Caki2 (cell line): ENCODE measurements around the gene RASSF4. TPM values are rescaled to one million over a fixed set of nuclear protein-coding genes. Genes with fewer than 3 reads are reported as not detected.

Experiments used
- DNase-seq: peaks from one replicate; pipeline ENCODE4 v3.0.0-alpha.2; 2015; ENCODE audit warnings: low read depth
- in situ Hi-C: cut with HindIII; loops from 2 replicates; pipeline ENCODE4 v1.10.0; 2016; ENCODE audit warnings: low sequenced_read_pairs, low pct_unique_long_range_greater_than_20kb, mixed read lengths
- total RNA-seq: library from RNA; depleted of rRNA; stranded (reverse); fragments of >200 nt; shearing (Covaris generic); gene quantifications from 2 replicates; pipeline ENCODE4 v1.2.3, GENCODE V29; 2014; ENCODE audit warnings: low replicate concordance

The RASSF4 gene
- total RNA-seq, 1 experiment from 2014 or later, result 2.9 TPM

DNA sequence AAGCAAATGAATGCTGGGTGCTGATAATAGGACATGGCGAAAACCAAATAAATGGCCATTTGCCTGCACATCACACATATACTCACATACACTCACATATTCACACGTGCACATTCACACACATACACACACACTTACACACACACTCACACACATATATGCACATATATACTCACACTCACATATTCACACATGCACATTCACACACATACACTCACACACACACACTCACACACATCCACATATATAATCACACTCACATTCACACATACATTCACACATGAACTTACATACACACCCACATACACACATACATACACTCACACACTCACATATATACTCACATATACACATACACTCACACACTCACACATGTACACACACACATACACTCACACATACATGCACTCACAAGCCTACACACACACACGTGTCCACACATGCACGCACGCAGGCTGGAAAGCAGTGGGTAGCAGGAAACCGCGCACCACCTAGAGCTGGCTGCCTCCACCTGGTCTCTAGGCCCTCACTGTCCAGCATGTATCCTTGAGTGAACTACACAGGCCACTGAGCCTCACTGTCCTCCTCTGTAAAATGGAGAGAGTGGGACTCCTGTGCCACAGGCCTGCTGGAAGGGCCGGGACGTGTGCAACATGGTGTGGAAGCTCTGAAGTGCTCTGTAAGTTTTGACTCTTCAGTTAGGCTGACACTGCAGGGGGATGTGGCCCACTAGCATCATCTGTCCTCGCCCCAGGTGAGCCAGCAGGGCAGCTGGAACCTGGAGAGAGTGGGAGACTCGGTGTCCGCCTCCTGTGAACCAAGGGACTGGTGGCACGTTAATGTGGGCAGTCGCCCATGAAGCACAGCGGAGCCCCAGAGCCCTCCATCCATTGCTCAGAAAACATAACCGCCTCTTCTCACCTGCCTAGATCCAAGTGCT, 33.5 kb upstream of the RASSF4 start:
- in situ Hi-C loops, result no loop called here
- no peak for DNase-seq

DNA sequence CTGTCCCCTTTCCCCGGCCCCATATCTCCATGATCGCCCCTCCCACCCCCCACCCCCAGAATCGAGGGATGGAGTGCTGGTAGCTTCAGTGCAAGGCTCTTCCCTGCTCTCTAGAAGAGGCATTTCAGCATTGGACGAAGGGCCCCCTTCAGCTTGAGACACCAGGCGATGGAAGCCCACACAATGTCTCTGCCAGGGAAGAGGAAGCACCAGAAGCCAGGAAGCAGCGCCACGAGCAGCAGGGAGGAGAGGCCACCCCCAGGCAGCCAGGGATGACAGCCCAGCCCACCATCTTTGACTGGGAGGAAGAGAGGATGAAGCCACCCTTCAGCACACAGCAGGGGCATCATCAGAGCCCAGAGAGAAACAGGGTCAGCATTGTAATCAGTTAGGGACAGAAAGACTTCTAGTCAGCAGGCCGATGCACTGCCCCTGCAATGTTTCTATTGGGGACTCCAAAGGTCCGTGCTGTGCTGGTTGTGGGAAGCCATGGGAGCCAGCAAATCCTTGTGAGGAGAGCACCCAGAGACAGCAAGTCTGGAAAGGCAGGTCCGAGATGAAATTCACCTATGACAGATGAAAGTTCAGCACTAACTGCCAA, 32.8 kb upstream of the RASSF4 start:
- in situ Hi-C loops, result no loop called here
- no peak for DNase-seq

DNA sequence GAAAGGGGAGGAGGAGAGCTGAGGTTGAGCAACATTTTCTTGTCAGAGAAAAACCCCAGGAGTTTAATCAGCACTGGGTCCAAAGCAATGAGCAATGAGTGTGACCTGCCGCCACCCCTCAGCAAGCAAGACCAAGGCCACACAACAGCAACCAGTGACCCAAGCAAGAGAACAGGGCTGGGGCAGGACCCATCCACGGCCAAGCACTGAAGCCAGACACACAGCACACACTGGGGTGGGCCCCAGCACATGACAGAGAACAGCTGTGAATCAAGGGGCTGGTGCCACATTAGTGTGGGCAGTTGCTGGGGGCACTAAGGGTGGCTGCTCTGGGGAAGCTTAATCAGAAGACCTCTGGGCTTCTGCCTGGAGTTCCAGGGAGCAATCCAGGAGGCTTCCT, 32.2 kb upstream of the RASSF4 start:
- no peak for DNase-seq
- in situ Hi-C loops, result no loop called here

DNA sequence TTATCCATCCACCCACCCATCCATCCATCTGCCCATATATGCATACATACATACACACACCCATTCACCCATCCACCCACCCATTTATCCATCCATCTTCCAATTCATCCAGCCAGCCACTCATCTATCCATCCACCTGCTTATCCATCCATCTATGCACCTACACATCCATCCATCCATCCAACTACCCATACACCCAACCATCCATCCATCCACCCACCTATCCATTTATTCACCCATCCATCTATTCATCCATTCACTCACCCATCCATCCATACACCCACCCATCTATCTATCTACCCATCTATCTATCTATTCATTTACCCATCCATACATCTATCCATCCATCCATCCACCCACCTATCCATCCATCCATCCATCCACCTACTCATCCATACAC, 31.1 kb upstream of the RASSF4 start:
- in situ Hi-C loops, result no loop called here
- DNase-seq, result no peak

DNA sequence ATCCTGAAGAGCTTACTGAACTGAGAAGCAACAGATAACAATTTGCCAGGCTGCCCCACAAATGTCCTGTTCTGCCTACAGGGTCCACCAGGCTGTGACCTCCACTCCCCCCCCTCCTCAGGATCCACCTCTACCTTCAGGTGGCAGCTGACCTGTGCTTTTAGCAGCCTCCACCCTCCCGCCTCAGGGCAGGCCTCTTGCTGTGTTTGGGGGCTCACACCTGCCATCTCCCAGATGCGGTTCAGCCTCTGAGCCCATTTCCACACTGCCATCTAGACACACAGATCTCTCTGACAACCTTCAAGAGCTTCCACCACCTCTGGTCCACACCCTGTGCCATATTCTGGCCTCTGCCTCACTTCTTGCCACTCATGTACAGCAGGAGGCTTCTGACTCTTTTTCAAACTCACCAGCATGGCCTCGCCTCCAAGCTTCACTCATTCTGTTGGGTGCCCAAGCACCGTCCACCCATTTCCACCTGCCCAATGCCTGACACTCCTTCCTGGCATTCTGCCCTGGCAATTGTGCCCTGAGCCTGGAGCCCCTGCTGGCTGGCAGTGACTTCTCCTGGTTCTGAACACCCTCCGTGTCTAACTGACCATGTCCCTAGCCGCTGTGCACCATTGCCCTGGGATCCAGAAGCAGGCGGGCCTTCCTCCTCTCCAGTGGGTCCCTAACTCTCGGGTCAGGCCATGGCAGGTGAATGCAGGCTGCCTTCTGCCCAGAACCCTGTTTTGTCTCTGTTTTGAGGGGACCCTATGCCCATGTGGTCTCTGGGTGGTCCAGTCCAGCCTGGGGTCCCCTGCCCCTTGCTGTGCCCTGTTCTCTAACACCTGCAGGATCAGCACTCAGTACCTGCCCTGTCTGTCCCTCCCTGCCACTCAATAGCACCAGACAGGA, 30.0 kb upstream of the RASSF4 start:
- no peak for DNase-seq
- in situ Hi-C loops, result no loop called here

DNA sequence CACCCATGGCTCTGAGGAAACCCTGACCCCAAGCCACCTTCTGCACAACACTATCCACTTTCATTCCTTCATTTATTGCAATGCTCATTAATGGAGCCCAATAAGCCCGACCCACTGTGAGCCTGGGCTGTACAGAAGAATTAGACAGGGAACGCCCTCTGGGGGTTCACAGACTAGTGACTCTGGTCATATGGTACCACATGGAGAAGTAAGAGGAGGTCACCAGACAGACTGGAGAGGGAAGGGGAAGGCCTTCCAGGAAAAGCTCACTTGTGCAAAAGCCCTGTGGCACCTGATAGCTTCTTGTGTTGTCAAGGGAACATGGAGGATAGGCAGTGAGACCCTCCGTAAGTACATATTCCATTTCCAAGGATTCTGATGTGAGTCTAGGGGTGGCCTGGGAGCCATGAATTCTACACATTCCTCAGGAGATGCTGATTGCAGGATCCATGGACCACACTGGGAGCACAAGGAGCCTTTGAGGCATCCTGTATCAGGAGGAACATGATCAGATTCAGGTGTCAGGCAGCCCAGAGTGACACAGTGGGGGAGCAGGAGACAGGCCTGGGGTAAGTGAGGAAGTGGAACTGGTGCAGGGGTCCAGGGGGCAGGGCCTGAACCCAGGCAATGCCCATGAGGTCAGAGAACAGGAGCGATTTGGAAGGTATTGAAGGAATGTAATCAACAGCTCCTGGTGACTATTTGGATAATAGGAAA, 28.5 kb upstream of the RASSF4 start:
- in situ Hi-C loops, result no loop called here
- DNase-seq, result no peak

DNA sequence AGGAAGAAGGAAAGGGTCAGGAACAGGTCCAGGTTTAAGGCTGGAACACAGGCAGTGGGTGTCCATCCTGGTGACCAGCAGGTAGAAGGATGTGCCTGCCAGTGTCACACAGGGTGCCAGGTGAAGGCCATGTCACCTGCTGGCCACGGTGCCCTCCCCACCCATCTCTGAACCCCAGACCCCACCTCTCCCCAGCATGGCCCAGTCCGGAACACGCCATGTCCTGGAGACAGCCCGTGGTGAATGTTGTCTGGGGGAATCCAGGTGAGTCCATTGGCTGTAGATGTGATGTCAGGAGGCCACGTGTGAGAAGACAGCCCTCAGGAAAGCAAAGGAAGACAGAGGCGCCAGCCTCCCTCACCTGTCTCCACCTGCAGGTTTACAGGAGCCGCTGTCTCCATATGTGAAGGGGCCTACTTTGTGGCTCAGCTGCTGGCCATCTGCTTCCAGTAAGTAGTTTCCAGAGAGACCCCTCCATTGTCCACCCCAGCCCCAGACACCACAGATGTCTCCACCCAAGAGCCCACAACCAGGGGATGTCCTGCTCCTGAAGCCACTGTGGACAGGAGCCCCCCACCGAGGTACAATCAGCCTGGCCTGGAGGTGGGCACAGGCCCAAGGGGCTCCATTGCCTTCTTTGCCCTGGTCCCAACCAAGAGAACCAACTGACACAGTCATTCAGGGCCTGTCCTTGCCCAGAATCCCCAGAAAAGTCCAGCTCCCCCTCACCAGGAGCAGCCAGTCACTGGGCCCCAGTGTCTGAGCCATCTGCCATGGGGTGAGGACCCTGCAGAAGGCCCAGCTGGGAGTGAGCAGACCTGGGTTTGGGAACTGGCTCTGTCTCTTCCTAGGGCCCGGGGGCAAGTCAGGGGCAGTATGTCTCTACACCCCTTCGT, 27.7 kb upstream of the RASSF4 start:
- in situ Hi-C loops, result no loop called here
- no peak for DNase-seq

DNA sequence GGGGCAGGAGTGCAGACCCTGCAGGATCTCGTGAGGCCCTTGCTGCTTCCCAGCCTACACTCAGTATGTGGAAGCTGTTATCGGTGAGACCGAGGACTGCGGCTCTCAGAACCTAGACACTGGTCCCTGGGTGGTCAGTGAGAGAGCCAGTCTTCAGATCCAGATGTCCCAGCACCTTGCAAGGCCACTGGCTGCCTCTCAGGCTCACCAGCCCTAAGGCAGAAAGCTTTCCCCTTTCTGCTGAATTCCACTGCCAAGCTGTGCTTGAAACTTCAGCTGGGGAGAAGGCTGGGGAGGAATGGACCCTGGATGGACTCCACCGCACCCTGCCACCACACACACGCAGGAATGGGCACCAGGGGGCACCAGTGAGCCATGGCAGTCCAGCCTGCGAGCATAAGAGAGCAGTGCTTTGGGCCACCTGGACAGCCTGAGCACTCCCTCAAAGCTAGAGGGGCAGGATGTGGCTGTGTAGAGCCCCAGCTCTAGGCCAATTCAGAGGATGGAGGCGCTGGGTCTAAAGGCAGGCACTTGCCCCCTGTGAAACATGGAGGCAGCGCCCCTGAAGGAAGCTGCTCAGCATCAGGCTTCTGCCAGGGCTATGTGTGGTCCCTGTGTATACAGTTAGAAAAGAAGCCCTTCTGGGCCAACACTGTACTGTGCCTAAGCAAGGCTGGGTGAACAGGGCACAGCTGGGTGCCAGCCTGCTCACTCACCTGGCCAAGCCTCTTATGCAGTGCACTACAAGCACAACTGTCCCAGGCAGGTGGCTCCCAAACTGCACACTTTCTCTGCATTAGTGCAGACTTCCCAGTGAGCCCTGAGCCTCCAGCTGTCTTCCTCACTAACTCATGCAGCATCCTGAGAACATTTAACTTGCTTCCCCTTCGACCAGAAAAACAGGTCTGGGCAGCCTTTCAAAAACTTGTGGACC, 26.8 kb upstream of the RASSF4 start:
- peak; percentile 64 for DNase-seq
- in situ Hi-C loops, result no loop called here

DNA sequence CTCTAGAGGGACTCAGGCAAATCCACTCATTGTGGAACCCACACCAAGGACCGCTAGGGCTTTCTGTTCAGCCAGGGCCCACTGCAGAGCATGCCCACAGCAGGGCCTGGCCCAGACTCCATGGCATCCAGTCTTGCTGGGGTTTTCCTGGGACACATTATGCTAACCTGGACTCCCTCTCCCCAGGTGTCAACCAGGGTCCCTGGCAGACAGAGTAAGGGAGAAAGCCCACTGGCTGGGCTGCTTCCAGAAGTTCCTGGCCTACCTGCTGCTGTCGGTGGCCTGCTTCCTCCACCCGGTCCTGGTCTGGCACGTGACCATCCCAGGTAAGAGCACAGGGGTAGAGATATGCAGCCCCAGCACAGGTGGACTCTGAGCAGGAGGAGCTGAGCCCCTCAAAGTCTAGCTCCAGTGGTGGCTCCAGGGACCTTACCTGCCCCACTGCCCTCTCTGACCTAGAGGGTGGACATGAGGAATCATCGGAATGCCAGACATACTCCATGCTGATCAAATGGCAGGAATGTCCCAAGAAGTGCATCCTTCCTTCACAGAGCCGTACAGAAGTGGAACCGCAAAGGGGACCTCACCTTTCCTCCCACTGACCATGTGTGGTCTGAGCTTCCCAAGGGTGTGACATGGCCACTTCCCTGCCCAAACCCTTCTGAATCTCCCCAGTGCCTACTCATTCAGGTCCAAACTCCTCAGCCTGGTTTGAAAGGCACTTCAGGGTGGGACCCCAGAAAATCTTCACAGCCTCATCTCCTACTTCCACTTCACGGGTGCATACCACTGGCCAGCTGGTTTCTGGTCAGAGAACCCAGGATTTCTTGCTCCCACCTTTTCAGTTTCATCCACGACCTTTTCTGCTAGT, 25.9 kb upstream of the RASSF4 start:
- in situ Hi-C loops, result no loop called here
- DNase-seq, result no peak

DNA sequence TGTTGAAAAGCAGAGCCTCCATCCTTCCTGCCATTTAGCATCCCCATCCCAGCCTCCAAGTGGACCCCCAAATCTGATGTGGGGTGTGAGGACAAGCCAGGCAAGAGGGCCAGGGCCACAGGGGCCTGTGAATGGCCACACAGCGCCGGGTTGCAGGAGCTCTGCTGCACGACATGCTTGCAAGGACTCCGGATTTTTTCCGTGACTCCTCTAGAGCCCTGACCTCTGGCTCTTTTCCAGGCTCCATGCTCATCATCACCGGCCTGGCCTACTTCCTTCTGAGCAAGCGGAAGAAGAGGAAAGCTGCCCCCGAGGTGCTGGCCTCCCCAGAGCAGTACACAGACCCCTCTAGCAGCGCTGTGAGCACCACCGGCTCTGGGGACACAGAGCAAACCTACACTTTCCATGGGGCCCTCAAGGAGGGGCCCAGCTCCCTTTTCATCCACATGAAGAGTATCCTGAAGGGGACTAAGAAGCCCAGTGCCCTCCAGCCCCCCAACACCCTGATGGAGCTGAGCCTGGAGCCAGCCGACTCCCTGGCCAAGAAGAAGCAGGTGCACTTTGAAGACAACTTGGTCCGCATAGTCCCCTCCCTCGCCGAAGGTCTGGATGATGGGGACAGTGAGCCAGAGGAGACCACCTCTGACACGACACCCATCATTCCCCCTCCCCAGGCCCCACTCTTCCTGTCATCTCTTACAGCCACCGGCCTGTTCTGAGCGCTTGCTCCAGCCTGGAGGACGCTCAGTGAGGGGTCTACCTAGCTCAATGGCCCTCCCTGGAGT, 25.0 kb upstream of the RASSF4 start:
- DNase-seq, result no peak
- in situ Hi-C loops, result no loop called here

DNA sequence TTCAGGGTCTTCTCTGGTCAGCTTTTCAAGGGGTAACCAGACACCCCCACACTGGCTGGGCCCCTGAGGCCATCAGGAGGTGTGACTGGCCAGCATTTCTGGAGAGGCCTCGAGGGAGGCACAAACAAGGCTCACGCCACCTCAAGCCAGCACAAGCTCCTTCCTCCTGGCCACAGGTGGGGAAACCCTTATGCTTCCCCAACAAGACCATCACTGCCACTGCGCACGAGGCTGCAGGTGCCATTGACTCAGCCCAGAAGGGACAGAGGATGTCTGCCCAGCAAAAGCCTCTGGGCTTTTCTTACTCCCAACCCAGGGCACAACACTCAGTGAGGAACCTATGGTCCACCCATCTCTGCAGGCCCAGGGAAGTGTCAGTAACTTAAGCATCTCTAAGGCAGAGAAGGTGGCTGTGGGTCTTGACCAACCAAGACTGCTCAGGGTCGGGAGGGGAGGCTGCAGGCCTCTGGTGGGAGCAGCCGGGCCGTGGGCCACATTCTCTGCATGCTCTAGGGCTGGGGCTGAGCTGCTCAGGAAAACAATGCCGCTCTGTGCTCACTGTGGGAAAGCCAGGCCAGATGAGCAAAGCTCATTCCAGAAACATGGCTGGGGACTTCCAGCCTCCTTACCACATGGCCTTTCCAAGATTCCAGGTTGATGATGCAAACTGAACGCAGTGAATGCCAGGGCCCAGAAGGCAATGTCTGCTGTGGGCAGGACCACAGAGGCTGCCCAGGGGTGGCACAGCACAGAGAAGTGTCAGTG, 24.2 kb upstream of the RASSF4 start:
- in situ Hi-C loops, result no loop called here
- peak; percentile 64 for DNase-seq

DNA sequence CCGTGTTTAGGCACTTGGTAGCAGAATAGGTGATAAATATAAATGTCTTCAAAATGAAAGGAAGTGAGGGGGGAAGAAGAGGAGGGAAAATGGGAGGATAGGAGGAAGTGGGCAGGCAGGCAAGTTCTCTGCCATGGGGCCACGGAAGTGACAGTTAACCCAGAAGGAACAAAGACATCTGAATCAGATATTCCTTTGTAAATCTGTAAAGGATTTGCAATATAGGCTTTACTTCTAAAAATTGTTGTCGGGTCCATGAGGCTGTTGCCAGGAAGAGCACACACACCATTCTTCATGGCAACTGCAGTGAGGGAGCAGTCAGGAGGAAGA, 23.7 kb upstream of the RASSF4 start:
- DNase-seq, result no peak
- in situ Hi-C loops, result no loop called here

DNA sequence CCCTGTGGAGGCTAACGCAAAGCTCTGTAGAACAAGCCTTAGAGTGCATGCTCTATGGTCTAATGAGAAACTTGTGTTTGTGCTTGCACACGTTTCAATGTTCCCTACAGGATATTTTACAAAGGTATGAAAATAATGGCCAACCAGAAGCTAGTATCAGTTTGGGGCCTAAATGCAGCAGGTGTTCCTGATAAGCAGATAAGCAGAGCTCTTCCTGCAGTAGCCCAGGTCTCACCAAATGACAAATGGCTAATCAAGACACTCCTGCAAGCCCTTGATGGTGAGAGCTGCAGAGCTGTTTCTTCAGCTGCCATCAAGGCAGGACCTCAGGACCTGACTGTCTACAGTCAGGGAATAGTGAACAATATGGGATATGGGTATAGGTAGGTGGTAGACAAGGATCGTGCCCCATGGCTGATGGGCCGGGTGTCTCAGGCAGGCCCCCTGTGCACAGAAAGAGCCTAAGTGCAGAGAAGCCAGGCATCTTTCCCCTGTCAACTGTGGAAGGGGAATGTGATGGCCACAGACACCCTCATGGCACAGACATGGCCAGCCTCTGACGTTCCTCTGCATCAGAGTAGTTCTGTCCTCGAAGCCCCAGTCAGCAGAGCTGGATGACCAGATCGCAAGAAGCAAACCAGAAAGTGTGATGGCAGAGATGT, 23.2 kb upstream of the RASSF4 start:
- DNase-seq, result no peak
- in situ Hi-C loops, result no loop called here
